Renal pelvis (tissue), 4 donors: ENCODE measurements around the gene DOCK1. TPM values are rescaled to one million over a fixed set of nuclear protein-coding genes. Genes with fewer than 3 reads are reported as not detected.
"Not testable (repeated sequence)": the region's sequence is repeated elsewhere in the genome, so short reads cannot be mapped to it uniquely, and the experiment has no call there.

ENCODE experiments used
- DNase-seq: peaks from one replicate; pipeline ENCODE4 v3.0.0-alpha.2; 2013
- polyA plus RNA-seq, 3 donors: library from polyadenylated mRNA; unstranded; fragments of 120-200 nt; gene quantifications; one replicate each; pipeline ENCODE4 v1.2.1, GENCODE V29; 2013; ENCODE audit not compliant: insufficient read length in 3 of 3

Gene DOCK1
- polyA plus RNA-seq, 3 donors: 61.5 to 65.1 (median 61.9) TPM

DNA sequence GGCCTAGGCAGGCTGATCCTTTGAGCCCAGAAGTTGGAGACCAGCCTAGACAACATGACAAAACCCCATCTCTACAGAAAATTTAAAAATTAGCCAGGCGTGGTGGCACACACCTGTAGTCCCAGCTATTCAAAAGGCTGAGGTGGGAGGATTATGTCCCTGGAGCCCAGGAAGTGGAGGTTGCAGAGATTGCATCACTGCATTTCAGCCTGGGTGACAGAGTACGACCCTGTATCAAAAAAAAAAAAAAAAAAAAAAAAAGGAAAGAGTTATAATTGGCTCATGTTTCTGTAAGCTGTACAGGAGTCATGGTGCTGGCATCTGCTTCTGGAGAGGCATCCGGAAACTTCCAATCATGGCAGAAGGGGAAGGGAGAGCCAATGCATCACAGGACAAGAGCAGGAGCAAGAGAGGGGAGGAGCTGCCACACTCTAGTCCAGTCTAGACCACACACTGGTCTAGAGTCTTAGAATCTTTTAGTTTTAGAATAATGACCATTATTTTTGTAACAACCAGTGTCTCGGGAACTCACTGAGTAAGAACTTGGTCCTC, 16.8 kb downstream of the DOCK1 start:
- DNase-seq: no peak

GRCh38 chr10:126924180-126924914, 19.1 kb downstream of the DOCK1 start:
- no peak for DNase-seq

DNA sequence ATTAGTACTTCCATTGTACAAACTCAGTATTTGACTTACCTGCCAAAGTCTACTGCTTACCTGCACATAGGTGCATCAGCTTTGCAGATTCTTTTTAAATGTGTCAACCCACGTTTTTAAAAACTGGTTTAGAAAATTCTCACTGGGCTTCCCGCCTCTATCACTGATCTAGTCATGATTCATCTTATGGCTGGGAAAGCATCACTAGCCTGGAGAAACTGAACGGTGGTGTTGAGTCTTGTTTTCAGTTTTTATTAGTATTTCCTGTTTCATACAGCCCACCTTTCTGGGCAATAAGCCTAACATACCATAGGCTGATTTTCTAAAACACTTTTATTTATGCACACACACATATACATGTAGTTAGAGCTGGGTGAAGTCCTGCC, 19.7 kb downstream of the DOCK1 start:
- no peak for DNase-seq

DNA sequence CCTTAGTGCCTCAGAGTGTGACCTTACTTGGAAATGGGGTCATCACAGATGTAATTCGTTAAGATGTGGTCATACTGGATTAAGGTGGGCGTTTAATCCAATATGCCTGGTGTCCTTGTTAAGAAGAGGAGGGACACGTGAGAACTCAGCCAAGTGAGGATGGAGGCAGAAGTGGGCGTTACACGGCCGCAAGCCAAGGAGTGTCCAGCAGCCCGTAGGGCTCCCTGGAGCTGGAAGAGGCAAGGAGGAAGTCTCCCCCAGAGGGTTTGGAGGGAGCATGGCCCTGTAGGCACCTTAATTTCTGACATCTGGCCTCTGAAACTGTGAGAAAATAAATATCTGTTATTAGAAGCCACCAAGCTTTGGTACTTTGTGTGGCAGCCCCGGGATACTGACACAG, 21.3 kb downstream of the DOCK1 start:
- DNase-seq: no peak

- no peak for DNase-seq
These were observed 22.6 kb downstream of the DOCK1 start for GRCh38 chr10:126927799-126928198.

DNA sequence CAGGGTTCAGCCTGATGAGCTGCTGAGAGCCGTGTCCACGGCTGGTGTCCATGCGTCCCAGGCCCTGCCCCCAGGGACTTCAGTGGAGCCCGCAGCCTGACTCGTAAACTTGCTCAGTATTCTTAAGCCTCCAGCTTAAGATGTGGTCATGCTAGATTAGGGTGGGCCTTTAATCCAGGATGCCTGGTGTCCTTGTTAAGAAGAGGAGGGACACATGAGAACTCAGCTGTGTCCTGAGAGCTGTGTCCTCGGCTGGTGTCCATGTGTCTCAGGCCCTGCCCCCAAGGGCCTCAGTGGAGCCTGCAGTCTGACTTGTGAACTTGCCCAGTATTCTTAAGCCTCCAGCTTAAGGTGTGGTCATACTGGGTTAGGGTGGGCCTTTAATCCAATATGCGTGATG, 23.0 kb downstream of the DOCK1 start:
- DNase-seq: no peak

DNA sequence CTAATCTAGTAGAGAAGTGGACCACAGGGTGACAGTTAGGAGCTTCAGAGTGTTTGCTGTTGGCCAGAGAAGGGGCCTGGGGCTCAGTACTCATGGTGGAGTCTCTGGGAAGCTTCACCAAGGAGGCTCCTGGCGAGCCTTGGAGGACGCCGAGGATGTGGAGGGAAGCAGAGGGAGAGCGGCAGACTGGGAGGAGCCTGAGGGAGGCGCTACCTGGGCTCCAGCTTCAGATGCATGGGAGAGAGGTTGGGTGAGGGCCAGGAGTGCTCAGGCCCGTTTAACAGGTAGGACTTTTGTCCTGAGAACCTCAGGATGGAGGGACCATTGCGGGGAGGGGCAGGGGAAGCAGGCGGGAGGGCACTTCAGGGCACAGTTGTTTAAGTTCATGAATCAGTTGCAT, 24.2 kb downstream of the DOCK1 start:
- DNase-seq: no peak

DNA sequence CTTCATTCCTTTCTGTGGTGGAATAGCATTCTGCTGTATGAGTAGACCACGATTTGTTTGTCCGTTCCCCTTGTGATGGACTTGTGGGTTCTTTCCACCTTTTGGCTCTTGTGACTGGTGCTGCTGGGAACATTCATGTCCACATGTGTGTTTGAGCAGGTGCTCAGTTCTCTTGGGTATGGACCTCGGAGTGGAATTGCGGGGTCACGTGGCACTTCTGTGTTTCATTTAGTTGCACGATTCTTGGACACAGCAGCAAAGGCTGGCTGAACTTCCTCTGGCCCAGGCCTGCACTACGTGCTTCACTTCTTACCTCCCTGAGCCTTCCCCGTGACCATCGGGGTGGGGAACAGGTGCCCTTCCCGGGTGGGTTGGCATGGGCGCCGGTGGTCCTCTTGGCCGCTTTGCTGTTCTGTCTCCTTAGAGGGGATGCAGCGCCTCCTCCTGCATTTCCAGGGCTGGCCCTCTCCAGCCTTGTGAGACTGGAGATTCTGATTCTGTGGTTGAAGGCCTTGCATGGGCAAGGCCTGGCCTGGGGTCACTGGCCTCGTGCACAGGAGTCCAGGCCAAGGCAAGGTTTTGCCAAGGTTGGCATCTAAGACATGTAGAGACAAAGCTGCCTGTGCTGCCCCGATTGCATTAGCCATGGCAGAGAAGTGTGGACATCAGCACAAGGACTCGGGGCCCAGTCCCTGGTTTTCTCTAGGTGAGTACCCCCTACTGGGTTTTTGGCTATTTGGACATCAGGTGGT, 25.1 kb downstream of the DOCK1 start:
- DNase-seq: no peak

DNA sequence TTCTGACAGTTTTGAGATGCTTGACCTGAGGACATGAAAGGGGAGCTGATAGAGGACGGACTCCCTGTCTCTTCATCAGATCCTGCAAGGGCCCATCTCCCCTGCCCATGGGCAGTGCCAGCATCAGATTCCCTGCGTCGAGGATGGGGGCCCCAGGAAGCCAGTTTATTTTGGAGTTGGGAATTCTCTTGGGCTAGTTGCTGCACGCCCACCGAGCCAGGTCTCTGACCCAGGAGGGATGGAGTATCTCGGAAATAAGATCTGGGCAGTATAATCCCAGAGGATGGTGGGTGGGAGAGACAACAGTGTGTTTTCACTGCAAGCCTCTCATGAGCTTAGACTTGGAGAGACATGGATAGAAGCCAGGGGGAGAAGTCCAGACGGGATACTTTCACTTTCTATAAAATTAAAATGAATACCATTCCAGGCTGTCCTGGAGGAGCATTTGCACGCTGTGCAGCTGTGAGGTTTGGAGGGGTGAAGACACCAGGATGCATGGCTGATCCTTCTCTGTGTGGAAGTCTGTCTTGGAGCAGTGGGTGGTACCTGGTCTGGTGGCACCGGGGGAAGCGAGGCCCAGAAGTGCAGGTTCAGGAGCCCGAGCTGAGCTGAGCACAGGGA, 25.8 kb downstream of the DOCK1 start:
- peak; percentile 22 for DNase-seq

DNA sequence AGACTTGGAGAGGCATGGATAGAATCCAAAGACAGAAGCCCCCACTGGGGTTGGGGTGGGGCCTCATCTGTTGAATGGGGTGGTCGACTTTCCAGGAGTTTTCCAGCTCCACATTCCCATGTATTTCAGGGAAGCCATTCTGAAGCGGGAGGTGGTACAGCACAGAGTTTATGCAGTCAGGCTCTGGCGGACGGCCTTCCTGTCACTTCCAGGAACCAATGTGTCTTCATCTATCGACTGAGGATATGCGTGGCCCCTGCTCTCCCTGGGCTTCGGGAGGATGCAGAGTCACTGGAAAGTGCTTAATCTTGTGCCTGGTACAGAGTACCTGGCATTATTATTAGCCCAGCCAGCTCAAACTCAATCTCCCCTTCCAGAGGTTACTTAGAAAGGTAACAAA, 26.3 kb downstream of the DOCK1 start:
- DNase-seq: no peak

DNA sequence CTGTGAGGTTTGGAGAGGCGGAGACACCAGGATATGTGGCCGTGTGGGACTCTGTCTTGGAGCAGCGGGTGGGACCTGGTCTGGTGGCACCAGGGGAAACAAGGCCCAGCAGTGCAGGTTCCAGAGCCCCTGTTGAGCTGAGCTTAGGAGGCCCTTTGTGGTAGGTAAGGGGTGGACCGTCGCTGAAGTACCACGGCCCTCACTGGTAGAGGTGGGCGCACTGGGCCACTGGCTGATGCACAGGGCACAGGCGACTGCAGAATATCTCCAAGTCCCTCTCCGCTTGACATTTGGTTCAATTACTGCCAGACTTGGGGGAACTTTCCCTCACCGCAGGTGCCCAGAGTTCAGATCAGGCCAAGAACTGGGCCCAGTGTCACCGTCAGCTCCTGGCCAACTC, 27.3 kb downstream of the DOCK1 start:
- DNase-seq: no peak

DNA sequence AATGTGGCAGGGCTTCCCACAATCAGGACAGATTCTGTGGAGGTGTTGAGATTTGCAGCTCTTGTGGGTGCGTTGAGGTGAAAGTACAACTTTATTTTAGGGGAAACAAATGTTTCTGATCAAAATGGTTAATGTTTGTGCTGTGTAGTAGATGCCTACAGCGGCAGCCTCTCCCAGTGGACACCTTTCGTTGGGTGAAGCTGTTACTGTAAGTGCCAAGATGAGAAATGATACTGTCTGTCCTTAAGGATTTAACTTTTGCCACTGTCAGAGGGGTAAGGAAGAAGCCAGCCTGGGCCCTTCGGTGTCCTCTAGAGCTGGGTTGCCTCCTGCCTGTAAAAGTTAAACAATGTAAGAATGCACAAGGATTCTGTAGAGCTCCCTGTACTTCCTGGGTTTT, 27.9 kb downstream of the DOCK1 start:
- no peak for DNase-seq

DNA sequence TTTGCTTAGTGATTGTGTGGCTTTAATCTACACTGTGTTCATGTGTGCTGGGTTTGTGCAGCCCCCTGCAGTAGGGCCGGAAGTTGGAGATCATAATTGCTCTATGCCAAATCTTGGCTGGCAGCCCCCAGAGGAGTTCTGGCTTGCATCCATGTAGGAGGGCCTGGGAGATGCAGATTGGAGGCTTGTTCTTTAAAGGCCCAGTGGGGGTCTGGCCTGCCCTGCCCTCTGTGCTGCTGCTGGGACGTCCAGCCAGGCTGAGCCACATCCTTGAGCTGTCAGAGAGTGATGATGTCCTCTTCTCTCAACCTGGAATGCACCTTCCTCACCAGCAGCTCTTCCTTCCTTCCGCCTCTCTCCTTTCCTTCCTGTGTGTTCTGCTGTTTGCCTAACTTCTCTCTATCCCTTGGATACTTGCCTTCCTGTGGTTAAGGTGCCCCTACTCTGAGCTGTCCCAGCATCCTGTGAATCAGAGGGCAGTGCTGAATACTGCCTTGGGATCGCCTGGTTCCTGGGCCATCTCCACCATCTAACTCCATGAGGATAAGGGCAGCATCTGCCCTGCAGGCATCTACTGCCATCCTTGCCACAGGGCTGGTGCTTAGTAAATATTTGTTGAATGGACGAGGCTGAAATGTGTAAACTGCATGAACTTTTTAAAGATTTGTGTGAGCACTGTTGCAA, 30.2 kb downstream of the DOCK1 start:
- no peak for DNase-seq

DNA sequence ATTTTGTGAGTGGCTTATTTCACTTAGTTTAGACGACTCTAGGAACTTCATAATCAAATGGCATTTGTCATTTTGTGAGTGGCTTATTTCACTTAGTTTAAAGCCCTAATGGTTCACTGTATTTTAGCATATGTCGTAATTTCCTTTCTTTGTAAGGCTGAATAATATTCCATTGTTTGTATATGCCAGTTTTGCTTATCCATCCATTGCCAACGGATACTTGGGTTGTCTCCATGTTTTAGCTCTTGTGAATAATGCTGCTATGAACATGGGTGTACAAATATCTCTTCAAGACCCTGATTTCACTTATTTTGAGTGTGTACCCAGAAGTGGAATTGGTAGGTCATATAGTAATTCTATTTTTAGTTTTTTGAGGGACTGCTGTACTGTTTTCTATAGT, 31.8 kb downstream of the DOCK1 start:
- DNase-seq: no peak

DNA sequence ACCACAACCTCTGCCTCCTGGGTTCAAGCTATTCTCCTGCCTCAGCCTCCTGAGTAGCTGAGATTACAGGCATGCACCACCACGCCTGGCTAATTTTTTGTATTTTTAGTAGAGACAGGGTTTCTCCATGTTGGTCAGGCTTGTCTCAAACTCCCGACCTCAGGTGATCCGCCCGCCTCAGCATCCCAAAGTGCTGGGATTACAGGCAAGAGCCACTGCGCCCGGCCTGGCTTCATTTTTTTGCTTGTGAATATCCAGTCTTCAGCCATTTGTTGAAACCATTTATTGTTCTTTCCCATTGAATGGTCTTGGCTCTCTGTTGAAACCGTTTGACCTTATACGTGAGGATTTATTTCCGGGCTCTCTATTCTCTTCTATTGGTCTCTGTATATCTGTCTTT, 32.9 kb downstream of the DOCK1 start:
- not testable (repeated sequence) for DNase-seq

DNA sequence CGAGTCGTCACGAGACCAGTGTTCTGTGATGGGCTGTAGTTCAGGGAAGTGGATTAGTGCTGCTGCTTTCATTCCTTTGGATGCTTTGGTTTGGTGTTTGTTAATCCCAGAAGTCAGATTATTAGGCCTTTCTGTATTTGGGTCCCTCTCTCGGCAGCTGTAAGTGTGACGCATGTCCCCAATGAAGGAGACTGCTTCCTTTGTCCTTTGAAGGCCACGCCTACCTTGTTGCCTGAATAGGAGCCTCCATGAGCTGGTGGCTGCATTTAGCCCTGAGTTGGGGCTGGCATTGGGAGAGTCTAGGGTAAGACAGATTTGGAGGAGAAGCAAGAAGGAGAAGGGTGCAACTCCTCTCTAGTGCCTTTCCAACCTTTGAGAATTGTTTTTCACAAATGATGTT, 34.5 kb downstream of the DOCK1 start:
- DNase-seq: no peak

GRCh38 chr10:126940670-126941310, 35.6 kb downstream of the DOCK1 start:
- no peak for DNase-seq

GRCh38 chr10:126944191-126944590, 39.0 kb downstream of the DOCK1 start:
- DNase-seq: no peak

GRCh38 chr10:126945351-126946030, 40.3 kb downstream of the DOCK1 start:
- no peak for DNase-seq

DNA sequence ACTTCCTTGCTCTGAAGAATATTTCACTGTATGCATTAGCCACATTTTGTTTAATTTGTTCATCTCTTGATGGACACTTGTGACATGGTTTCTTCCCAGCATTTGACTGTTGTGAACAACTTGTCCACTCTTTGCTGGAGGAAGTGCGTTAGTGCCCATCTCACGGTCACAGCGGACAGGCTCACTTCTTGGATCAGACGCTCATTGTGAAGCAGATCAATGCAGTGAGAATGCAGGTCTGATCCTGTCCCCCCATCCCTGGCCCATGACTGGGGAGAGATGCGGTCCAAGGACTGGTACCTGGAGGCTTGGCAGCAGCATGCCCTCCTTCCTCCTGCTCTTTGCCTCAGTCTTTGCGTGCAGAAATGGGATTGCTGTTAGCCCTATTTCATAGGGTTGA, 41.5 kb downstream of the DOCK1 start:
- DNase-seq: no peak
